Pancreas (tissue), 10 donors: ENCODE results near the gene KLF1. TPM values are rescaled to one million over a fixed set of nuclear protein-coding genes. Genes with fewer than 3 reads are reported as not detected.

Experiments
- ATAC-seq, 4 donors: fragments of 200-7000 bp; cut with Tn5 transposase; one replicate each; pipeline versions ENCODE4 v1.8.0 to v1.9.1; 2020; ENCODE audit warnings: mild to moderate bottlenecking in 4 of 4, moderate library complexity in 4 of 4
- DNase-seq, 6 donors: peaks; one replicate each; pipeline ENCODE4 v3.0.0-alpha.2; 2020
- FAIRE-seq: peaks from 2 replicates; lab custom pipeline; 2012; peaks lifted over from hg19 to GRCh38; lab: Jason Lieb, UNC
- H3K27ac ChIP-seq, 4 donors: fragments of 200-600 bp; sonication (generic); 1 replicate in 3 of 4; 2 replicates in 1 of 4; pipeline versions ENCODE4 v1.5.0 to v1.8.0; 2020
- H3K27me3 ChIP-seq, 4 donors: fragments of 200-600 bp; one replicate each; pipeline ENCODE4 v1.8.0; 2021
- H3K36me3 ChIP-seq, 3 donors: fragments of 200-600 bp; sonication (generic) in 1 of 3; one replicate each; pipeline versions ENCODE4 v1.5.0 to v1.8.0; 2020 to 2021
- H3K4me1 ChIP-seq, 3 donors: fragments of 200-600 bp; one replicate each; pipeline ENCODE4 v1.8.0; 2021
- H3K4me3 ChIP-seq, 4 donors: fragments of 200-600 bp; sonication (generic) in 2 of 4; one replicate each; pipeline versions ENCODE4 v1.5.0 to v1.8.0; 2020 to 2021
- H3K9me3 ChIP-seq, 4 donors: fragments of 200-600 bp; one replicate each; pipeline ENCODE4 v1.8.0; 2021
- CTCF ChIP-seq, 4 donors: fragments of 200-600 bp; sonication (generic) in 3 of 4; IDR thresholded peaks; one replicate each; pipeline versions ENCODE4 v1.5.0 to v1.8.0; 2021; ENCODE audit warnings: antibody characterized with exemption in 4 of 4
- WGBS, 2 donors: extraction: QIAGEN DNeasy Blood & Tissue Kit; methylation state at CpG; one replicate each; pipeline ENCODE4 v1.1.7; 2013; 5-methylcytosine and 5-hydroxymethylcytosine counted together
- intact Hi-C, 3 donors: fragments of 100-400 bp; cut with DNase I; formaldehyde crosslinking; loops; one replicate each; pipeline versions ENCODE4 v1.11.1 to v1.14.2; 2022
- polyA plus RNA-seq, 2 donors: library from polyadenylated mRNA; stranded (reverse); fragments of 200-250 nt; gene quantifications; one replicate each; pipeline ENCODE4 v1.2.3, GENCODE V29; 2013
- total RNA-seq, 6 donors: library from RNA; stranded (reverse); fragmentation: NEBNext Ultra II Directional in 4 of 6; extraction: Animal tissue kit (Norgen Biotek cat#: 25700) in 4 of 6; gene quantifications; one replicate each; pipeline versions ENCODE4 v1.2.1 to v1.2.4, GENCODE V29; 2021 to 2023
- donor health status: healthy with polysubstance abuse.
- donor health status: DM: no; HTN: no; CAD: no; lungs with moderate emphysema.
- donor health status: DM: no; HTN: no; CAD: no.
- donor health status: control.
- donor health status: control.
- donor health status: Bipolar disorder and iron deficiency.
- donor health status: DM: yes; HTN: yes; CAD: no.
- donor health status: DM: no; HTN: no; CAD: no.
- donor health status: DM: no; HTN: no; CAD: no.
- donor health status: DM: yes; HTN: yes; CAD: no.

KLF1 gene
- total and polyA plus RNA-seq, 8 donors = 0.12 to 0.22 TPM; not detected in 6

- no peak for TF ChIP-seq CTCF (IDR thresholded peaks at IDR 0.05)
- H3K4me1 ChIP-seq = peaks cover 0 to 17% (median 14%) of the 10 kb centered on the region in 3 donors
- intact Hi-C loops = no loop called here
- no peaks in the 10 kb centered on the region for H3K9me3 ChIP-seq
- H3K36me3 ChIP-seq = no peaks in the 10 kb centered on the region
- no peak for DNase-seq
- no peak for FAIRE-seq
- peak; percentile 8 to 12 (median 10) for ATAC-seq
- H3K27ac ChIP-seq = peak overlapping the region; percentile 58 to 70 (median 64)
- H3K4me3 ChIP-seq = peak overlapping the region in 2 of 4 donors; percentile 23
- no peaks in the 10 kb centered on the region for H3K27me3 ChIP-seq
- 26 to 31% methylated on average over 4 of the region's 4 CpGs for WGBS, 2 donors
Measured at GRCh38 chr19:12912571-12912970, 25.6 kb upstream of the KLF1 start.

GRCh38 chr19:12907166-12907565 lies 20.2 kb upstream of the KLF1 start:
- TF ChIP-seq CTCF (IDR thresholded peaks at IDR 0.05) = no peak
- no peaks in the 10 kb centered on the region for H3K9me3 ChIP-seq
- H3K4me1 ChIP-seq = no peaks in the 10 kb centered on the region
- DNase-seq (no peak), ATAC-seq (peak in 2 of 4 donors; percentile 11 to 27), FAIRE-seq (no peak)
- intact Hi-C loops = no loop called here
- no peak overlapping the region for H3K27ac ChIP-seq
- H3K36me3 ChIP-seq = no peaks in the 10 kb centered on the region
- WGBS, 2 donors = 88 to 92% methylated on average over 9 of the region's 9 CpGs
- no peaks in the 10 kb centered on the region for H3K27me3 ChIP-seq
- no peak overlapping the region for H3K4me3 ChIP-seq

- WGBS, 2 donors = 84 to 91% methylated on average over 10 of the region's 10 CpGs
- no peaks in the 10 kb centered on the region for H3K9me3 ChIP-seq
- H3K27me3 ChIP-seq = no peaks in the 10 kb centered on the region
- H3K4me1 ChIP-seq = no peaks in the 10 kb centered on the region
- FAIRE-seq (no peak), ATAC-seq (no peak), DNase-seq (no peak)
- no peaks in the 10 kb centered on the region for H3K36me3 ChIP-seq
- H3K27ac ChIP-seq = no peak overlapping the region
- no peak overlapping the region for H3K4me3 ChIP-seq
- TF ChIP-seq CTCF (IDR thresholded peaks at IDR 0.05) = no peak
- intact Hi-C loops = no loop called here
Measured at GRCh38 chr19:12899891-12900518, 13.0 kb upstream of the KLF1 start.

GRCh38 chr19:12896460-12896859 lies 9.5 kb upstream of the KLF1 start:
- intact Hi-C loops = no loop called here
- H3K36me3 ChIP-seq = no peaks in the 10 kb centered on the region
- no peak for DNase-seq
- no peak for TF ChIP-seq CTCF (IDR thresholded peaks at IDR 0.05)
- peaks cover 0 to 7% (median 0%) of the 10 kb centered on the region in 3 donors for H3K4me1 ChIP-seq
- no peak overlapping the region for H3K27ac ChIP-seq
- no peaks in the 10 kb centered on the region for H3K27me3 ChIP-seq
- no peak overlapping the region for H3K4me3 ChIP-seq
- WGBS, 2 donors = 94 to 97% methylated on average over 17 of the region's 17 CpGs
- ATAC-seq = no peak
- FAIRE-seq = no peak
- no peaks in the 10 kb centered on the region for H3K9me3 ChIP-seq

- FAIRE-seq = no peak
- TF ChIP-seq CTCF (IDR thresholded peaks at IDR 0.05) = no peak
Measured at GRCh38 chr19:12893582-12893981, 6.6 kb upstream of the KLF1 start.

More at GRCh38 chr19:12893582-12893981, 6.6 kb upstream of the KLF1 start:
- ATAC-seq = no peak
- Histone ChIP-seq H3K4me3 (no peak overlapping the region), H3K36me3 (no peaks in the 10 kb centered on the region), H3K27me3 (no peaks in the 10 kb centered on the region), H3K27ac (no peak overlapping the region), H3K9me3 (no peaks in the 10 kb centered on the region), H3K4me1 (peaks cover 0 to 7% (median 0%) of the 10 kb centered on the region in 3 donors)
- intact Hi-C loops = no loop called here
- 92 to 95% methylated on average over 4 to 5 of the region's 5 CpGs for WGBS, 2 donors
- peak in 1 of 6 donors; percentile 52 for DNase-seq
